Suprapubic skin (tissue), 4 donors: ENCODE results near the gene RNF166. TPM values are rescaled to one million over a fixed set of nuclear protein-coding genes. Genes with fewer than 3 reads are reported as not detected.

Experiments
- DNase-seq, 2 donors: peaks; one replicate each; pipeline ENCODE4 v3.0.0-alpha.2; 2019; ENCODE audit warnings: low spot score in 2 of 2
- H3K27ac ChIP-seq: fragments of 200-600 bp; sonication (generic); one replicate; pipeline ENCODE4 v1.5.1; 2019
- H3K27me3 ChIP-seq: fragments of 200-600 bp; sonication (generic); one replicate; pipeline ENCODE4 v1.5.1; 2019
- H3K36me3 ChIP-seq: fragments of 200-600 bp; sonication (generic); one replicate; pipeline ENCODE4 v1.5.1; 2019
- H3K4me1 ChIP-seq: fragments of 200-600 bp; sonication (generic); one replicate; pipeline ENCODE4 v1.5.1; 2019
- H3K4me3 ChIP-seq: fragments of 200-600 bp; sonication (generic); one replicate; pipeline ENCODE4 v1.5.1; 2019; ENCODE audit warnings: mild to moderate bottlenecking
- H3K9me3 ChIP-seq: fragments of 200-600 bp; sonication (generic); one replicate; pipeline ENCODE4 v1.5.1; 2019
- CTCF ChIP-seq, 2 donors: fragments of 200-600 bp in 1 of 2; fragments of 450-650 bp in 1 of 2; sonication (generic) in 1 of 2; IDR thresholded peaks; one replicate each; pipeline ENCODE4 v1.5.1; 2016 to 2019; ENCODE audit warnings: antibody characterized with exemption in 2 of 2, mild to moderate bottlenecking in 1 of 2, moderate library complexity in 1 of 2
- EP300 ChIP-seq: sonication (generic); formaldehyde crosslinking; IDR thresholded peaks from one replicate; pipeline ENCODE4 v1.6.1; 2017; ENCODE audit warnings: antibody characterized with exemption
- POLR2A ChIP-seq, 2 donors: fragments of 450-650 bp; IDR thresholded peaks; one replicate each; pipeline ENCODE4 v1.6.1; 2017; ENCODE audit warnings: antibody characterized with exemption in 2 of 2, mild to moderate bottlenecking in 2 of 2, moderate library complexity in 2 of 2
- POLR2AphosphoS5 ChIP-seq, 3 donors: sonication (generic); formaldehyde crosslinking; IDR thresholded peaks; one replicate each; pipeline ENCODE4 v1.6.1; 2017; ENCODE audit warnings: antibody characterized with exemption in 3 of 3
- WGBS: methylation state at CpG from one replicate; pipeline ENCODE4 v1.1.5; 2018; 5-methylcytosine and 5-hydroxymethylcytosine counted together
- total RNA-seq, 4 donors: library from RNA; depleted of rRNA; stranded (reverse); fragments of >200 nt; gene quantifications; one replicate each; pipeline ENCODE4 v1.1.0, GENCODE V29; 2016

RNF166 gene
- total RNA-seq, 4 donors from 2014 or later: 12.4 to 15.8 (median 14.6) TPM

GRCh38 chr16:88713568-88714419 is 7.6 kb upstream of the RNF166 start:
- DNase-seq: no peak
- Histone ChIP-seq H3K4me3 (no peak overlapping the region), H3K27ac (no peak overlapping the region), H3K36me3 (peaks cover 57% of the 10 kb centered on the region), H3K27me3 (no peaks in the 10 kb centered on the region), H3K4me1 (no peaks in the 10 kb centered on the region), H3K9me3 (no peaks in the 10 kb centered on the region)
- WGBS: 88% methylated on average over 19 of the region's 30 CpGs
- TF ChIP-seq POLR2AphosphoS5 (IDR thresholded peaks at IDR 0.05) (no peak), EP300 (no peak), POLR2A (IDR thresholded peaks at IDR 0.05) (no peak), CTCF (IDR thresholded peaks at IDR 0.05) (no peak)

GRCh38 chr16:88713054-88713453 is 6.8 kb upstream of the RNF166 start:
- Histone ChIP-seq H3K4me1 (peaks cover 3% of the 10 kb centered on the region), H3K36me3 (peaks cover 49% of the 10 kb centered on the region), H3K9me3 (no peaks in the 10 kb centered on the region), H3K27ac (no peak overlapping the region), H3K27me3 (no peaks in the 10 kb centered on the region), H3K4me3 (no peak overlapping the region)
- WGBS: no CpG with 5 or more reads among the region's 15 CpGs
- no peak for DNase-seq
- TF ChIP-seq CTCF (IDR thresholded peaks at IDR 0.05) (no peak), EP300 (no peak), POLR2A (IDR thresholded peaks at IDR 0.05) (no peak), POLR2AphosphoS5 (IDR thresholded peaks at IDR 0.05) (no peak)

GRCh38 chr16:88712362-88712979 is 6.3 kb upstream of the RNF166 start:
- Histone ChIP-seq H3K4me1 (peaks cover 8% of the 10 kb centered on the region), H3K36me3 (peaks cover 44% of the 10 kb centered on the region), H3K27me3 (no peaks in the 10 kb centered on the region), H3K27ac (no peak overlapping the region), H3K4me3 (no peak overlapping the region), H3K9me3 (no peaks in the 10 kb centered on the region)
- TF ChIP-seq POLR2AphosphoS5 (IDR thresholded peaks at IDR 0.05): no peak
- no peak for TF ChIP-seq POLR2A (IDR thresholded peaks at IDR 0.05)
- no peak for TF ChIP-seq EP300
- TF ChIP-seq CTCF (IDR thresholded peaks at IDR 0.05): no peak
- no peak for DNase-seq
- no CpG with 5 or more reads among the region's 25 CpGs for WGBS

GRCh38 chr16:88711750-88712340 is 5.6 kb upstream of the RNF166 start:
- Histone ChIP-seq H3K27ac (no peak overlapping the region), H3K36me3 (peaks cover 37% of the 10 kb centered on the region), H3K4me3 (no peak overlapping the region), H3K4me1 (peaks cover 15% of the 10 kb centered on the region), H3K27me3 (no peaks in the 10 kb centered on the region), H3K9me3 (no peaks in the 10 kb centered on the region)
- no peak for TF ChIP-seq POLR2A (IDR thresholded peaks at IDR 0.05)
- no peak for TF ChIP-seq CTCF (IDR thresholded peaks at IDR 0.05)
- no peak for TF ChIP-seq EP300
- no peak for TF ChIP-seq POLR2AphosphoS5 (IDR thresholded peaks at IDR 0.05)
- DNase-seq: no peak
- 63% methylated on average over 4 of the region's 18 CpGs for WGBS

- Histone ChIP-seq H3K27me3 (no peaks in the 10 kb centered on the region), H3K4me3 (no peak overlapping the region), H3K4me1 (peaks cover 20% of the 10 kb centered on the region), H3K36me3 (peaks cover 24% of the 10 kb centered on the region), H3K9me3 (no peaks in the 10 kb centered on the region), H3K27ac (no peak overlapping the region)
- WGBS: 71% methylated on average over 12 of the region's 16 CpGs
- TF ChIP-seq POLR2AphosphoS5 (IDR thresholded peaks at IDR 0.05) (no peak), CTCF (IDR thresholded peaks at IDR 0.05) (no peak), EP300 (no peak), POLR2A (IDR thresholded peaks at IDR 0.05) (no peak)
- no peak for DNase-seq
Observed at GRCh38 chr16:88710556-88710955, 4.3 kb upstream of the RNF166 start.
